IMR-90 (cell line): ENCODE data around the gene C21orf58. TPM values are rescaled to one million over a fixed set of nuclear protein-coding genes. Genes with fewer than 3 reads are reported as not detected.

Experiments used
- ATAC-seq: fragments of 200-7000 bp; cut with Tn5 transposase; 2 replicates; pipeline ENCODE4 v1.9.1; 2020; ENCODE audit warnings: low read depth, mild to moderate bottlenecking, moderate library complexity
- BruUV-seq: library from RNA; stranded (reverse); fragments of 400-500 nt; replicated peaks from 2 replicates; lab custom pipeline; 2021; lab: Mats Ljungman, UMichigan
- CTCF ChIA-PET: fragments of 300-600 bp; formaldehyde crosslinking; extraction: SDS; loops from one replicate; lab custom pipeline; 2021; ENCODE audit warnings: antibody characterized with exemption; lab: Yijun Ruan, JAX
- POLR2A ChIA-PET: fragments of 300-600 bp; sonication (Branson Sonifier 250); formaldehyde crosslinking; loops from one replicate; lab custom pipeline; 2022; ENCODE audit warnings: antibody characterized with exemption; ENCODE audit not compliant: unreplicated experiment; lab: Charles Lee
- DNase-seq: peaks from one replicate; pipeline ENCODE4 v3.0.0; 2013
- H2AFZ ChIP-seq: replicated peaks from 2 replicates; pipeline ENCODE3; 2013; ENCODE audit warnings: low read length, mild to moderate bottlenecking; ENCODE audit not compliant: poor library complexity
- H2AK5ac ChIP-seq: 2 replicates; pipeline ENCODE4 v1.6.1; 2013; ENCODE audit warnings: low read depth, low read length, inconsistent platforms
- H2AK9ac ChIP-seq: replicated peaks from 2 replicates; pipeline ENCODE3; 2013; ENCODE audit warnings: mild to moderate bottlenecking, low read depth, low read length, moderate library complexity; ENCODE audit not compliant: poor library complexity
- H2BK120ac ChIP-seq: 2 replicates; pipeline ENCODE4 v1.6.1; 2013; ENCODE audit warnings: low read depth, low read length, inconsistent platforms
- H2BK15ac ChIP-seq: 3 replicates; pipeline ENCODE4 v1.6.1; 2013; ENCODE audit warnings: low read depth, low read length, inconsistent platforms
- H2BK20ac ChIP-seq: 2 replicates; pipeline ENCODE4 v1.6.1; 2013; ENCODE audit warnings: low read depth, mild to moderate bottlenecking, inconsistent platforms, low read length, moderate library complexity
- H2BK5ac ChIP-seq: 2 replicates; pipeline ENCODE4 v1.6.1; 2013; ENCODE audit warnings: mild to moderate bottlenecking, low read depth, low read length, inconsistent platforms; ENCODE audit not compliant: poor library complexity, severe bottlenecking
- H3K14ac ChIP-seq: replicated peaks from 2 replicates; pipeline ENCODE4 v1.6.1; 2013; ENCODE audit warnings: low read depth, low read length, inconsistent platforms
- H3K18ac ChIP-seq: 2 replicates; pipeline ENCODE4 v1.6.1; 2013; ENCODE audit warnings: low read depth, low read length, control low read depth
- H3K23ac ChIP-seq: 2 replicates; pipeline ENCODE4 v1.6.1; 2013; ENCODE audit warnings: low read depth, low read length, inconsistent platforms
- H3K27ac ChIP-seq: 2 replicates; pipeline ENCODE4 v1.5.1; 2013; ENCODE audit warnings: mild to moderate bottlenecking, control low read depth, low read length; ENCODE audit not compliant: insufficient read depth
- H3K27me3 ChIP-seq: 2 replicates; pipeline ENCODE4 v1.6.1; 2013; ENCODE audit warnings: low read length; ENCODE audit not compliant: control insufficient read depth, insufficient read depth
- H3K36me3 ChIP-seq: 2 replicates; pipeline ENCODE4 v1.6.1; 2013; ENCODE audit warnings: low read length, mixed read lengths; ENCODE audit not compliant: control insufficient read depth, insufficient read depth
- H3K4ac ChIP-seq: 2 replicates; pipeline ENCODE4 v1.6.1; 2013; ENCODE audit warnings: low read depth, low read length, inconsistent platforms
- H3K4me1 ChIP-seq: 2 replicates; pipeline ENCODE4 v1.6.1; 2013; ENCODE audit warnings: low read length, mixed read lengths; ENCODE audit not compliant: control insufficient read depth, insufficient read depth
- H3K4me2 ChIP-seq: 2 replicates; pipeline ENCODE4 v1.6.1; 2013; ENCODE audit warnings: low read depth, mild to moderate bottlenecking, control low read depth, low read length, moderate library complexity
- H3K4me3 ChIP-seq: 2 replicates; pipeline ENCODE4 v1.5.1; 2013; ENCODE audit warnings: low read depth, mild to moderate bottlenecking, control low read depth, low read length, moderate library complexity; ENCODE audit not compliant: insufficient read depth
- H3K56ac ChIP-seq: 2 replicates; pipeline ENCODE4 v1.6.1; 2013; ENCODE audit warnings: low read length, inconsistent platforms; ENCODE audit not compliant: insufficient read depth; ENCODE audit errors: extremely low read depth
- H3K79me1 ChIP-seq, 2 experiments: 2 replicates each; pipeline ENCODE4 v1.6.1; 2013; ENCODE audit warnings: low read length in 2 of 2, inconsistent platforms in 1 of 2, low read depth in 1 of 2
- H3K9ac ChIP-seq: 2 replicates; pipeline ENCODE4 v1.6.1; 2013; ENCODE audit warnings: low read depth, low read length, control low read depth
- H3K9me1 ChIP-seq: 2 replicates; pipeline ENCODE4 v1.6.1; 2013; ENCODE audit warnings: low read length, inconsistent platforms; ENCODE audit not compliant: insufficient read depth
- H3K9me3 ChIP-seq: 2 replicates; pipeline ENCODE4 v1.6.1; 2013; ENCODE audit warnings: low read length; ENCODE audit not compliant: control insufficient read depth, insufficient read depth
- H4K20me1 ChIP-seq: 2 replicates; pipeline ENCODE4 v1.6.1; 2013; ENCODE audit warnings: low read length, inconsistent platforms; ENCODE audit not compliant: insufficient read depth
- H4K5ac ChIP-seq: 2 replicates; pipeline ENCODE4 v1.6.1; 2013; ENCODE audit warnings: mild to moderate bottlenecking, low read depth, low read length, control low read depth
- H4K8ac ChIP-seq, 2 experiments: 2 replicates each; pipeline ENCODE4 v1.6.1; 2013; ENCODE audit warnings: low read depth in 2 of 2, low read length in 2 of 2, control low read depth in 1 of 2, inconsistent platforms in 1 of 2
- H4K91ac ChIP-seq: 2 replicates; pipeline ENCODE4 v1.6.1; 2013; ENCODE audit warnings: low read depth, low read length, inconsistent platforms; ENCODE audit not compliant: insufficient read depth
- CTCF ChIP-seq: conservative IDR thresholded peaks from 2 replicates; pipeline ENCODE4 v1.5.1; 2012; ENCODE audit warnings: mild to moderate bottlenecking, low read depth, low read length, improper control_type of control experiment
- FOS ChIP-seq: fragments of 150-350 bp; IDR thresholded peaks from 2 replicates; pipeline ENCODE4 v1.6.1; 2016; ENCODE audit warnings: low read depth, low read length
- MAFK ChIP-seq: IDR thresholded peaks from 2 replicates; pipeline ENCODE4 v1.6.1; 2012; ENCODE audit warnings: low read depth, low read length, improper control_type of control experiment
- MAZ ChIP-seq: IDR thresholded peaks from 2 replicates; pipeline ENCODE4 v1.6.1; 2012; ENCODE audit warnings: low read depth, mild to moderate bottlenecking, low read length, improper control_type of control experiment, moderate library complexity, borderline replicate concordance
- MXI1 ChIP-seq: IDR thresholded peaks from 2 replicates; pipeline ENCODE4 v1.6.1; 2012; ENCODE audit warnings: low read depth, mild to moderate bottlenecking, low read length, moderate library complexity, borderline replicate concordance
- NFE2L2 ChIP-seq: fragments of 150-350 bp; IDR thresholded peaks from 2 replicates; pipeline ENCODE4 v1.6.1; 2016; ENCODE audit warnings: low read depth, mild to moderate bottlenecking, low read length
- RCOR1 ChIP-seq: IDR thresholded peaks from 2 replicates; pipeline ENCODE4 v1.6.1; 2012; ENCODE audit warnings: mild to moderate bottlenecking, low read length, improper control_type of control experiment; ENCODE audit not compliant: insufficient replicate concordance
- RFX5 ChIP-seq: IDR thresholded peaks from 2 replicates; pipeline ENCODE4 v1.8.0; 2012; ENCODE audit warnings: low read depth, mild to moderate bottlenecking, low read length, moderate library complexity
- SMC3 ChIP-seq: fragments of 150-350 bp; IDR thresholded peaks from 2 replicates; pipeline ENCODE4 v1.6.1; 2016; ENCODE audit warnings: low read depth, mild to moderate bottlenecking, antibody characterized with exemption, low read length, moderate library complexity
- dilution Hi-C: fragments of 300-500 bp; cut with HindIII; formaldehyde crosslinking; loops from one replicate; pipeline ENCODE4 v1.14.3; 2018; ENCODE audit warnings: low sequenced_read_pairs; ENCODE audit not compliant: unreplicated experiment
- in situ Hi-C: fragments of 300-500 bp; cut with MboI; formaldehyde crosslinking; loops from 3 replicates; pipeline ENCODE4 v1.14.3; 2019; ENCODE audit warnings: low sequenced_read_pairs, inconsistent platforms, mixed read lengths
- intact Hi-C: fragments of 100-400 bp; cut with micrococcal nuclease; formaldehyde crosslinking; loops from 2 replicates; pipeline ENCODE4 v1.10.0; 2022
- polyA plus RNA-seq, 3 experiments: library from polyadenylated mRNA; depleted of rRNA; stranded (reverse); fragments of >200 nt; gene quantifications; 2 replicates each; pipeline ENCODE4 v1.2.3, GENCODE V29; 2012; ENCODE audit warnings: low replicate concordance in 1 of 3
- total RNA-seq: library from RNA; depleted of rRNA; stranded (reverse); fragments of >200 nt; gene quantifications from 2 replicates; pipeline ENCODE4 v1.2.3, GENCODE V29; 2012
- TF ChIP-seq, protein P1 (sequence below): fragments of 150-350 bp; IDR thresholded peaks from 2 replicates; pipeline ENCODE4 v1.6.1; 2016; ENCODE audit warnings: low read depth, mild to moderate bottlenecking, low read length, moderate library complexity, borderline replicate concordance

C21orf58 gene
- total and polyA plus RNA-seq, 2 of the 4 experiments (the other 2 are of a cell fraction), result 2.7 to 6.2 TPM

- Histone ChIP-seq H3K79me1 (peaks cover 2 to 22% of the 10 kb centered on the region in 2 experiments; a peak in 3 of 4 replicates), H2BK120ac (no peak overlapping the region), H3K56ac (no peak overlapping the region), H2AFZ (no peak overlapping the region), H2BK20ac (no peak overlapping the region), H2BK5ac (peak overlapping the region; percentile 62), H3K27me3 (no peaks in the 10 kb centered on the region), H3K4ac (no peak overlapping the region), H2AK9ac (no peak overlapping the region), H3K4me1 (no peaks in the 10 kb centered on the region), H3K36me3 (peaks cover 19% of the 10 kb centered on the region), H2AK5ac (no peak overlapping the region), H3K9ac (no peak overlapping the region), H3K14ac (no peak overlapping the region), H4K5ac (no peak overlapping the region), H4K20me1 (no peaks in the 10 kb centered on the region; the same call in 1 of the 2 replicates), H3K9me1 (no peaks in the 10 kb centered on the region), H3K27ac (no peak overlapping the region), H4K8ac (no peak overlapping the region), H2BK15ac (no peak overlapping the region), H3K4me2 (no peak overlapping the region), H3K23ac (no peak overlapping the region), H3K9me3 (no peaks in the 10 kb centered on the region), H3K18ac (no peak overlapping the region), H4K91ac (no peak overlapping the region), H3K4me3 (no peak overlapping the region)
- ATAC-seq, result no peak
- ChIA-PET POLR2A (no interaction called here), CTCF (no interaction called here)
- intact Hi-C loops, result no loop called here
- dilution Hi-C loops, result no loop called here
- in situ Hi-C loops, result no loop called here
- TF ChIP-seq RCOR1 (no peak), RFX5 (no peak), SMC3 (no peak), MAZ (no peak), FOS (no peak), MXI1 (no peak), NFE2L2 (no peak), CTCF (no peak), MAFK (no peak)
- TF ChIP-seq, protein P1, sequence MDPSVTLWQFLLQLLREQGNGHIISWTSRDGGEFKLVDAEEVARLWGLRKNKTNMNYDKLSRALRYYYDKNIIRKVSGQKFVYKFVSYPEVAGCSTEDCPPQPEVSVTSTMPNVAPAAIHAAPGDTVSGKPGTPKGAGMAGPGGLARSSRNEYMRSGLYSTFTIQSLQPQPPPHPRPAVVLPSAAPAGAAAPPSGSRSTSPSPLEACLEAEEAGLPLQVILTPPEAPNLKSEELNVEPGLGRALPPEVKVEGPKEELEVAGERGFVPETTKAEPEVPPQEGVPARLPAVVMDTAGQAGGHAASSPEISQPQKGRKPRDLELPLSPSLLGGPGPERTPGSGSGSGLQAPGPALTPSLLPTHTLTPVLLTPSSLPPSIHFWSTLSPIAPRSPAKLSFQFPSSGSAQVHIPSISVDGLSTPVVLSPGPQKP, result no peak
- BruUV-seq, result no TSS peak
- no peak for DNase-seq
Measured at GRCh38 chr21:46311568-46311967, 12.1 kb downstream of the C21orf58 start.
